Measurements from ENCODE around the gene INSYN2A.

DNA sequence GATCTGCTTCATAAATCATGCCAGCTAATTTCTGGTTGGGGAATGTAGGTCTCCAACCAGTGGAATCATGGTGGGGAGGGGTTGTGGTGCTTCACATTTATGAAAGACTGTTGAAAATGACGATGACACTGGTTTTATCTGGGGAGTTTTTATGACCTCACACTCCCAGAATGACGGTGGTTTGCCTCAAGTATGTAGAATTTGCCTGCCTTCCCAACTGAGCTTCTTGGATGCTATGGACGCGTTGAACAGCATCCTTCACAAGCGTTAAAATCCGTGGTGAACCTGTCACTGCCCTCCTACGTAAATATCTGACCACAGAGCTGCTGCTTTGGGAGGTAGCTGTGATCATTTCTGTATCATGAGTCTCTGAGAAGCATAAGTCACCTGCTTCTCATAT is 3.3 kb downstream of the INSYN2A start:
- TF ChIP-seq EZH2 (IDR thresholded peaks at IDR 0.05; ENCODE audit: borderline replicate concordance, low read depth, low read length, poor library complexity, severe bottlenecking), result no peak
- TF ChIP-seq, protein P1, sequence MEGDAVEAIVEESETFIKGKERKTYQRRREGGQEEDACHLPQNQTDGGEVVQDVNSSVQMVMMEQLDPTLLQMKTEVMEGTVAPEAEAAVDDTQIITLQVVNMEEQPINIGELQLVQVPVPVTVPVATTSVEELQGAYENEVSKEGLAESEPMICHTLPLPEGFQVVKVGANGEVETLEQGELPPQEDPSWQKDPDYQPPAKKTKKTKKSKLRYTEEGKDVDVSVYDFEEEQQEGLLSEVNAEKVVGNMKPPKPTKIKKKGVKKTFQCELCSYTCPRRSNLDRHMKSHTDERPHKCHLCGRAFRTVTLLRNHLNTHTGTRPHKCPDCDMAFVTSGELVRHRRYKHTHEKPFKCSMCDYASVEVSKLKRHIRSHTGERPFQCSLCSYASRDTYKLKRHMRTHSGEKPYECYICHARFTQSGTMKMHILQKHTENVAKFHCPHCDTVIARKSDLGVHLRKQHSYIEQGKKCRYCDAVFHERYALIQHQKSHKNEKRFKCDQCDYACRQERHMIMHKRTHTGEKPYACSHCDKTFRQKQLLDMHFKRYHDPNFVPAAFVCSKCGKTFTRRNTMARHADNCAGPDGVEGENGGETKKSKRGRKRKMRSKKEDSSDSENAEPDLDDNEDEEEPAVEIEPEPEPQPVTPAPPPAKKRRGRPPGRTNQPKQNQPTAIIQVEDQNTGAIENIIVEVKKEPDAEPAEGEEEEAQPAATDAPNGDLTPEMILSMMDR (conservative IDR thresholded peaks at IDR 0.05; ENCODE audit: low read depth, low read length), result no peak
